Testis (tissue), 2 donors: ENCODE results near the gene ENPP6.

Experiments
- CTCF ChIP-seq, 3 experiments: fragments of 450-650 bp in 2 of 3; fragments of 200-600 bp in 1 of 3; sonication (generic) in 1 of 3; IDR thresholded peaks; one replicate each; pipeline ENCODE4 v1.5.1; 2016 to 2019; ENCODE audit warnings: antibody characterized with exemption in 3 of 3, mild to moderate bottlenecking in 2 of 3, moderate library complexity in 1 of 3
- POLR2A ChIP-seq: fragments of 450-650 bp; IDR thresholded peaks from one replicate; pipeline ENCODE4 v1.6.1; 2017; ENCODE audit warnings: antibody characterized with exemption, mild to moderate bottlenecking, moderate library complexity

DNA sequence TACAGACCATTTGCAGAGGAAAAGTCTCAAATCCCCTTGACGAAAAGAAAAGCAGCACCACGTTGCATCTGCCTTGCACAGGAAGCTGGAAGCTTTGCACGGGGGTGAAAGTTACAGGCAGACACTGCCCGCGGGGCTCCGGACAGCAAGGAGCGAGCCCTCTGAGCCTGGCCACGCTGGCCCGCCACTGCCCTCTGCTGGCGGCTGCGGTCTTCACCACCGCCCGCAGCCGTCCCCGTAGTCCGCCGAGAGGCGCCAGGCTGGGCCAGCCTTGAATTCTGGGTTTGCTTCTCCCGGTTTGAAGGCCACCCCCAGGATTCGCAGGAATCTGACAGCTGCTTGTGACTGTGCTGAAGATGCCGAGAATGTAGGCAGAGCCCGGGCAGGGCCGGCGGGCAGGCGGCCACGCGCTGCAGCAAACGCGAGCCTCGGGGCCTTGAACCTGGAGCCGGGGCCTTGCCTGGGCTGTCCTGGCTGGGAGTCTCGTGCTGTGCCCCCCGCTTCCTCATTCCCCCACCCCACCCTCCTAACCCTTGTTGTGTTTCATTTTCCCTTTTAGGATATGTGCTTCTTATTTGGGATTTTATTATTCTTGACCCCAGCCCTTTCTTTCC lies 49.2 kb downstream of the ENPP6 start:
- TF ChIP-seq POLR2A (no peak), CTCF (IDR thresholded peaks at IDR 0.05) (peak; percentile 88 to 92 (median 91))
